Psoas muscle (tissue), 8 donors: ENCODE results near the gene JAKMIP3. TPM values are rescaled to one million over a fixed set of nuclear protein-coding genes. Genes with fewer than 3 reads are reported as not detected.
A peak's percentile ranks its signal among the peaks of the same experiment; 100 is the strongest.

Source experiments
- ATAC-seq, 4 donors: fragments of 200-7000 bp; cut with Tn5 transposase; one replicate each; pipeline ENCODE4 v1.9.1; 2020; ENCODE audit warnings: moderate library complexity in 3 of 4, mild to moderate bottlenecking in 2 of 4
- DNase-seq, 2 donors: peaks; one replicate each; pipeline ENCODE4 v3.0.0-alpha.2; 2020
- H3K27ac ChIP-seq: fragments of 200-600 bp; one replicate; pipeline ENCODE4 v1.8.0; 2022
- H3K27me3 ChIP-seq, 3 donors: fragments of 200-600 bp in 1 of 3; one replicate each; pipeline versions ENCODE4 v1.6.1 to v1.8.0; 2013 to 2022; ENCODE audit warnings: low read length in 2 of 3, mild to moderate bottlenecking in 2 of 3, moderate library complexity in 1 of 3; ENCODE audit not compliant: insufficient read depth in 3 of 3
- H3K36me3 ChIP-seq, 2 donors: fragments of 200-600 bp in 1 of 2; one replicate each; pipeline versions ENCODE4 v1.6.1 to v1.8.0; 2013 to 2022; ENCODE audit warnings: low read depth in 1 of 2, mild to moderate bottlenecking in 1 of 2, moderate library complexity in 1 of 2; ENCODE audit not compliant: insufficient read depth in 1 of 2
- H3K4me1 ChIP-seq: fragments of 200-600 bp; one replicate; pipeline ENCODE4 v1.8.0; 2022
- H3K4me3 ChIP-seq: fragments of 200-600 bp; one replicate; pipeline ENCODE4 v1.8.0; 2022; ENCODE audit warnings: mild to moderate bottlenecking
- H3K9me3 ChIP-seq: fragments of 200-600 bp; one replicate; pipeline ENCODE4 v1.8.0; 2022
- whole genome bisulfite sequencing, 3 donors: extraction: QIAGEN DNeasy Blood & Tissue Kit; methylation state at CpG; one replicate each; pipeline versions ENCODE4 v1.1.6 to v1.1.7; 2013; 5-methylcytosine and 5-hydroxymethylcytosine counted together
- intact Hi-C, 2 donors: fragments of 100-400 bp; cut with DNase I; formaldehyde crosslinking; loops; one replicate each; pipeline versions ENCODE4 v1.11.0 to v1.14.2; 2022
- polyA plus RNA-seq, 3 donors: library from polyadenylated mRNA; stranded (reverse); fragments of 200-250 nt; gene quantifications; one replicate each; pipeline ENCODE4 v1.2.3, GENCODE V29; 2013
- total RNA-seq, 4 donors: library from RNA; stranded (reverse); fragmentation: NEBNext Ultra II Directional in 2 of 4; extraction: Animal tissue kit (Norgen Biotek cat#: 25700) in 2 of 4; gene quantifications; one replicate each; pipeline versions ENCODE4 v1.2.1 to v1.2.4, GENCODE V29; 2021 to 2023
- TF ChIP-seq, protein P1 (sequence below): fragments of 200-600 bp; IDR thresholded peaks from one replicate; pipeline ENCODE4 v1.8.0; 2022; ENCODE audit warnings: antibody characterized with exemption
- donor health status: healthy with polysubstance abuse.
- donor health status: DM: no; HTN: no; CAD: no; lungs with moderate emphysema.
- donor health status: Bipolar disorder and iron deficiency.
- donor health status: healthy.
- donor health status: DM: yes; HTN: yes; CAD: no.
- donor health status: DM: no; HTN: no; CAD: no.
- donor health status: DM: no; HTN: no; CAD: no.
- donor health status: DM: yes; HTN: yes; CAD: no.

JAKMIP3 gene
- total and polyA plus RNA-seq, 7 donors, result 0.12 to 1.7 (median 0.52) TPM

DNA sequence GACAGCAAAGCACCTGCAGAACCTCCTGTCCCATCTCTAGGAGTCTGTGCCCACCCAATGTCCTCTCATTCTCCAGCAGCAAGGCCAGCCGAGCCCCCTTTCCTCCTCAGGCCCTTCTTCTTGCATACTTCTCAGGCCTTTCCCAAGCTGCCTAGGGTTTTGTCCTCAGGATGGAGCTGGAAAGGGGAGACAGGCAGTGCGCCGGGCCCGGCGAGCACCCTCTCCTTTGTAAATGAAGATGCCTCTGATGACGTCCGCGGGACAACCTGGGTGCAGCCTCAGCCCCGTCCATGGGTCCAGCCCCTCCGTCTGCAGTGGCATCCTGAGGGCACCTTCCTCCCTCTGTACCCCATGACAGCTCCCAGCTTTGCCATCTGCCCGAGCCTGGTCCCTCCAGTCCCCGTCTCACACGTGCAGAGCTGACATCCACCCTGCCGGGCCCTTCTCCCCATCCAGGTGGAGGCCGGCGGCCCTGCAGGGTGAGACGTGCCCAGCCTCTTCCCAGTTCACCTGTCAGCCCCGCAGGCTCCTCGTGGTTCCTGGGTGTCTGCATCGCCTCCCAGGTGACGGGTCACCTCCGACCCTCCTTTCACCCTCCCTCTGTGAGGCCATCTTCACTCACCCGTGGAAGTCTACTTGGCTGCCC lies 36.4 kb downstream of the JAKMIP3 start:
- H3K4me1 ChIP-seq, result no peaks in the 10 kb centered on the region
- TF ChIP-seq, protein P1, sequence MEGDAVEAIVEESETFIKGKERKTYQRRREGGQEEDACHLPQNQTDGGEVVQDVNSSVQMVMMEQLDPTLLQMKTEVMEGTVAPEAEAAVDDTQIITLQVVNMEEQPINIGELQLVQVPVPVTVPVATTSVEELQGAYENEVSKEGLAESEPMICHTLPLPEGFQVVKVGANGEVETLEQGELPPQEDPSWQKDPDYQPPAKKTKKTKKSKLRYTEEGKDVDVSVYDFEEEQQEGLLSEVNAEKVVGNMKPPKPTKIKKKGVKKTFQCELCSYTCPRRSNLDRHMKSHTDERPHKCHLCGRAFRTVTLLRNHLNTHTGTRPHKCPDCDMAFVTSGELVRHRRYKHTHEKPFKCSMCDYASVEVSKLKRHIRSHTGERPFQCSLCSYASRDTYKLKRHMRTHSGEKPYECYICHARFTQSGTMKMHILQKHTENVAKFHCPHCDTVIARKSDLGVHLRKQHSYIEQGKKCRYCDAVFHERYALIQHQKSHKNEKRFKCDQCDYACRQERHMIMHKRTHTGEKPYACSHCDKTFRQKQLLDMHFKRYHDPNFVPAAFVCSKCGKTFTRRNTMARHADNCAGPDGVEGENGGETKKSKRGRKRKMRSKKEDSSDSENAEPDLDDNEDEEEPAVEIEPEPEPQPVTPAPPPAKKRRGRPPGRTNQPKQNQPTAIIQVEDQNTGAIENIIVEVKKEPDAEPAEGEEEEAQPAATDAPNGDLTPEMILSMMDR, result no peak
- no peak overlapping the region for H3K27ac ChIP-seq
- no peaks in the 10 kb centered on the region for H3K36me3 ChIP-seq
- no peak for ATAC-seq
- no peaks in the 10 kb centered on the region for H3K27me3 ChIP-seq
- no peak overlapping the region for H3K4me3 ChIP-seq
- H3K9me3 ChIP-seq, result no peaks in the 10 kb centered on the region
- DNase-seq, result peak in 1 of 2 donors; percentile 45
- intact Hi-C loops, result no loop called here
- 77 to 87% (median 81%) methylated on average over 22 to 23 of the region's 23 CpGs for WGBS, 3 donors

DNA sequence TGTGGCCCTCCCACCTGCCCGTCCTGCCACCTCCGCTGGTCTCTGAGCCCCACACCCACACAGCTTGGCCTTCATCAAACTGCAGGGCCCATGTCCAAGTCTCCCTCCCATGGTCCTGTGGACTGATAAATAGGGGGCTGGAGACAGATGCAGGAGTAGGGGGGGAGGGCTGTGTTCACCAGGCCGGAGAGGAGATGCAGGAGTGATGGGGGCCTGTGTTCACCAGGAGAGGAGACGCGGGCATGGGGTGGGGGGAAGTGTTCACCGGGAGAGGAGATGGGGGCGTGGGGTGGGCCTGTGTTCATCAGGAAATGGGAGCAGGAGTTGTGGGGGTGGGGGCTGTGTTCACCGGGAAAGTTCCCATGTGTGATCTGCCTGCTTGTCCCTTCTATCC lies 37.0 kb downstream of the JAKMIP3 start:
- WGBS, 3 donors, result 76 to 95% (median 93%) methylated on average over 8 of the region's 8 CpGs
- DNase-seq, result no peak
- H3K36me3 ChIP-seq, result no peaks in the 10 kb centered on the region
- H3K9me3 ChIP-seq, result no peaks in the 10 kb centered on the region
- no peaks in the 10 kb centered on the region for H3K27me3 ChIP-seq
- H3K27ac ChIP-seq, result no peak overlapping the region
- H3K4me1 ChIP-seq, result no peaks in the 10 kb centered on the region
- no peak for ATAC-seq
- intact Hi-C loops, result no loop called here
- H3K4me3 ChIP-seq, result no peak overlapping the region
- TF ChIP-seq, protein P1, result no peak

DNA sequence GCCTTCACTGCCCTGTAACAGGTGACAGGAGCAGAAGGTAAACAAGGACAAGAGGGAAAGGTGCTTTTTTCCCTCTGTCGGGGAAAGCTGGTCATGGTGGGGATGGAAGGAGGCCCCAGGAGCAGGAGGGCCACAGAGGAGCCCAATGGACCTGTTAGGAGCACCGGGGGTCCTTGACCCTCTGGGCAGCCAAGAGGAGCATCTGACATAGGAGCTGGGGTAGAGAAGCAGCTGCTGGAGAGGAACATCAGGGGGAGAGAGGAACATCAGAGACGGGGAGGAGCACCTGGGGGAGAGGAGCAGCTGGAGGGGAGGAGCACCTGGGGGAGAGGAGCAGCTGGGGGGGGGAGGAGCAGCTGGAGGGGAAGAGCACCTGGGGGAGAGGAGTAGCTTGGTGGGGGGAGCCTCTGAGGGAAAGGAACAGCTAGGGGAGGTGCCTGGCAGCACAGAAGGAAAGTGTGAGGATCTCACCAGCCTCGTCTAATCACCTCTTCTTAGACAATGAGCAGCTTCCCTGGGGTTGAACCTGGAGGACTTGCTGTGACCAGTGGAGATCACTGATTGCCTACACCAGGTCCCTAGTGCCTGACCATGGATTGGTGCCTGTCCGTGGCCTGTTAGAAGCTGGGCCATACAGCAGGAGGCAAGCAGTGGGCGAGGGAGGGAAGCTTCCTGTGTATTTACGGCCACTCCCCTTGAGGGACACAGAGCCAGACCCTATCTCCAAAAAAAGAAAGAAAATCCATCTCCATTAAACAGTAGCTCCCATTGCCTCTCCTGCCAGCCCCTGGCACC lies 37.6 kb downstream of the JAKMIP3 start:
- TF ChIP-seq, protein P1, result no peak

DNA sequence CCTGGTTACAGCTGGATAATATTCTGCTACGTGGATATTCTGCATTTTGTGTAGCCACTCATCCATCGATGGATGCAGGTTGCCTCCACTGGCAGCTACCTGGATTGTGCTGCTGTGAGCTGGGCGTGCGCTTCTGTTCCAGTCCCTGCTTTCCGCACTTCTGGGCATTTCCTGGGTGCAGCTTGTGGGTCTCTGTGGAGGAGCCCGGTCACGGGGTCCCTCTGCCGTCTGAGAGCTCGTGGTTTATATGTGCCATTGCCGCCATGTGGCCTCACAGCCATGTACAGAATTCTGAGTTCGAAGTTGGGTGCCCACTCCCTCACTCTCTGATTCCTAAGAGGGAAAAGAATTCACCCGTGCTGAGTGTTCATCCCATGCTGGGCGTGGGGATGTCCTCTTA lies 38.3 kb downstream of the JAKMIP3 start:
- H3K27me3 ChIP-seq, result no peaks in the 10 kb centered on the region
- H3K36me3 ChIP-seq, result no peaks in the 10 kb centered on the region
- DNase-seq (no peak), ATAC-seq (no peak)
- no peak overlapping the region for H3K27ac ChIP-seq
- intact Hi-C loops, result no loop called here
- TF ChIP-seq, protein P1, result no peak
- no peaks in the 10 kb centered on the region for H3K9me3 ChIP-seq
- H3K4me1 ChIP-seq, result no peaks in the 10 kb centered on the region
- no peak overlapping the region for H3K4me3 ChIP-seq
- 80 to 93% (median 91%) methylated on average over 13 of the region's 13 CpGs for WGBS, 3 donors

More for the DNA sequence above, 37.6 kb downstream of the JAKMIP3 start:
- DNase-seq, result no peak
- no peaks in the 10 kb centered on the region for H3K27me3 ChIP-seq
- no peak overlapping the region for H3K27ac ChIP-seq
- H3K4me3 ChIP-seq, result no peak overlapping the region
- ATAC-seq, result no peak
- intact Hi-C loops, result no loop called here
- no peaks in the 10 kb centered on the region for H3K4me1 ChIP-seq
- no peaks in the 10 kb centered on the region for H3K36me3 ChIP-seq
- WGBS, 3 donors, result 72 to 84% (median 78%) methylated on average over 6 to 7 of the region's 7 CpGs
- no peaks in the 10 kb centered on the region for H3K9me3 ChIP-seq
